Left kidney (tissue), 2 donors: ENCODE data around the gene PCNX1. TPM values are rescaled to one million over a fixed set of nuclear protein-coding genes. Genes with fewer than 3 reads are reported as not detected.

ENCODE experiments used
- DNase-seq: peaks from one replicate; pipeline ENCODE4 v3.0.0-alpha.2; 2013
- polyA plus RNA-seq: library from polyadenylated mRNA; unstranded; fragments of 120-200 nt; gene quantifications from one replicate; pipeline ENCODE4 v1.2.1, GENCODE V29; 2013; ENCODE audit not compliant: insufficient read length

Gene PCNX1
- polyA plus RNA-seq, 1 donor, result 55.4 TPM

- no peak for DNase-seq
Observed at GRCh38 chr14:71148627-71149026, 241.4 kb downstream of the PCNX1 start.

GRCh38 chr14:71150737-71151136 is 243.5 kb downstream of the PCNX1 start:
- no peak for DNase-seq

GRCh38 chr14:71155743-71156142 is 248.5 kb downstream of the PCNX1 start:
- no peak for DNase-seq

- no peak for DNase-seq
Observed at GRCh38 chr14:71163050-71163841, 256.0 kb downstream of the PCNX1 start.

- no peak for DNase-seq
Observed at GRCh38 chr14:71163842-71164629, 256.8 kb downstream of the PCNX1 start.

Other genes starting within 250 kb of the PCNX1 start
- 5.9 TPM for gene MAP3K9, start 97.9 kb upstream of the PCNX1 start, polyA plus RNA-seq